Kidney (tissue), 14 donors: ENCODE data around the gene SEMA5A. TPM values are rescaled to one million over a fixed set of nuclear protein-coding genes. Genes with fewer than 3 reads are reported as not detected.

Experiments used
- DNase-seq, 5 donors: peaks; one replicate each; pipeline ENCODE4 v3.0.0-alpha.2; 2013 to 2020
- FAIRE-seq: peaks from 2 replicates; lab custom pipeline; 2012; peaks lifted over from hg19 to GRCh38; lab: Jason Lieb, UNC
- H3K27ac ChIP-seq, 2 donors: one replicate each; pipeline ENCODE4 v1.7.0; 2013; ENCODE audit warnings: low read depth in 2 of 2, low read length in 2 of 2, inconsistent platforms in 1 of 2
- H3K27me3 ChIP-seq: one replicate; pipeline ENCODE4 v1.7.1; 2013; ENCODE audit warnings: low read length, inconsistent platforms; ENCODE audit not compliant: control insufficient read depth, insufficient read depth
- H3K36me3 ChIP-seq, 3 donors: one replicate each; pipeline versions ENCODE4 v1.7.0 to v1.7.1; 2013; ENCODE audit warnings: low read length in 3 of 3, control low read depth in 1 of 3, inconsistent platforms in 1 of 3; ENCODE audit not compliant: insufficient read depth in 3 of 3, control insufficient read depth in 2 of 3
- H3K4me1 ChIP-seq, 3 donors: one replicate each; pipeline versions ENCODE4 v1.7.0 to v1.7.1; 2013; ENCODE audit warnings: low read length in 3 of 3, inconsistent platforms in 1 of 3, low read depth in 1 of 3; ENCODE audit not compliant: control insufficient read depth in 2 of 3, insufficient read depth in 2 of 3
- H3K4me3 ChIP-seq, 3 donors: one replicate each; pipeline versions ENCODE4 v1.7.0 to v1.8.1; 2013; ENCODE audit warnings: low read length in 3 of 3, control low read depth in 1 of 3, inconsistent platforms in 1 of 3
- H3K9ac ChIP-seq, 3 donors: one replicate each; pipeline versions ENCODE4 v1.7.0 to v1.7.1; 2013; ENCODE audit warnings: low read length in 3 of 3, control low read depth in 1 of 3, inconsistent platforms in 1 of 3
- H3K9me3 ChIP-seq, 3 donors: one replicate each; pipeline versions ENCODE4 v1.7.0 to v1.7.1; 2013; ENCODE audit warnings: low read length in 3 of 3, control low read depth in 1 of 3, inconsistent platforms in 1 of 3; ENCODE audit not compliant: control insufficient read depth in 2 of 3, insufficient read depth in 1 of 3
- CTCF ChIP-seq: IDR thresholded peaks from 3 replicates; pipeline ENCODE4 v1.5.1; 2012; ENCODE audit warnings: mild to moderate bottlenecking, moderate library complexity, borderline replicate concordance; ENCODE audit not compliant: insufficient read depth; ENCODE audit errors: extremely low read depth
- intact Hi-C: fragments of 100-400 bp; cut with DNase I; formaldehyde crosslinking; loops from one replicate; pipeline ENCODE4 v1.11.1; 2022
- polyA plus RNA-seq: library from polyadenylated mRNA; stranded (reverse); fragments of 350-450 nt; fragmentation: Illumina TruSeq; extraction: RNeasy Lipid Tissue Mini Kit (QIAGEN cat#74804); gene quantifications from one replicate; pipeline ENCODE4 v1.2.3, GENCODE V29; 2014; ENCODE audit warnings: low read depth, low replicate concordance; ENCODE audit not compliant: insufficient read depth
- total RNA-seq: library from RNA; stranded (reverse); fragmentation: NEBNext Ultra II Directional; extraction: Animal tissue kit (Norgen Biotek cat#: 25700); gene quantifications from one replicate; pipeline ENCODE4 v1.2.1, GENCODE V29; 2021
- donor health status: control.
- donor health status: control.
- donor health status: control.
- donor health status: control.
- donor health status: control.
- donor health status: DM: yes; HTN: yes; CAD: no.
- donor health status: Normal renal cell carcinoma (clear cell type).

SEMA5A gene
- total and polyA plus RNA-seq, 2 donors from 2014 or later: 7.9 to 23.3 TPM

- Histone ChIP-seq H3K9me3 (no peaks in the 10 kb centered on the region), H3K27ac (no peak overlapping the region), H3K27me3 (no peaks in the 10 kb centered on the region), H3K36me3 (no peaks in the 10 kb centered on the region), H3K4me3 (no peak overlapping the region), H3K9ac (no peak overlapping the region), H3K4me1 (no peaks in the 10 kb centered on the region)
- TF ChIP-seq CTCF: no peak
- intact Hi-C loops: no loop called here
- DNase-seq (no peak), FAIRE-seq (no peak)
Observed at GRCh38 chr5:9382522-9382921, 163.4 kb downstream of the SEMA5A start.

GRCh38 chr5:9381464-9381863 is 164.4 kb downstream of the SEMA5A start:
- no peaks in the 10 kb centered on the region for H3K9me3 ChIP-seq
- no peak for FAIRE-seq
- intact Hi-C loops: no loop called here

GRCh38 chr5:9380109-9380508 is 165.8 kb downstream of the SEMA5A start:
- DNase-seq (no peak), FAIRE-seq (no peak)
- Histone ChIP-seq H3K4me3 (no peak overlapping the region), H3K27ac (no peak overlapping the region), H3K4me1 (no peaks in the 10 kb centered on the region), H3K9ac (no peak overlapping the region), H3K27me3 (no peaks in the 10 kb centered on the region), H3K9me3 (no peaks in the 10 kb centered on the region), H3K36me3 (no peaks in the 10 kb centered on the region)
- TF ChIP-seq CTCF: no peak
- intact Hi-C loops: no loop called here

More at GRCh38 chr5:9381464-9381863, 164.4 kb downstream of the SEMA5A start:
- no peak for DNase-seq
- Histone ChIP-seq H3K27ac (no peak overlapping the region), H3K4me1 (no peaks in the 10 kb centered on the region), H3K4me3 (no peak overlapping the region), H3K36me3 (no peaks in the 10 kb centered on the region), H3K27me3 (no peaks in the 10 kb centered on the region), H3K9ac (no peak overlapping the region)
- TF ChIP-seq CTCF: no peak
